Heart left ventricle (tissue), 13 donors: ENCODE results near the gene VCX2.

Source experiments
- CTCF ChIP-seq, 12 donors: fragments of 200-600 bp; sonication (generic) in 4 of 12; IDR thresholded peaks; one replicate each; pipeline versions ENCODE4 v1.5.0 to v1.8.0; 2018 to 2022; ENCODE audit warnings: antibody characterized with exemption in 12 of 12, mild to moderate bottlenecking in 5 of 12
- POLR2A ChIP-seq, 2 donors: fragments of 450-650 bp; IDR thresholded peaks; one replicate each; pipeline ENCODE4 v1.6.1; 2017; ENCODE audit warnings: antibody characterized with exemption in 2 of 2, mild to moderate bottlenecking in 2 of 2, moderate library complexity in 2 of 2
- donor health status: ischemic (EF 13 %, LVEDD 7.1; RV severe dilation, severe dysfunction).
- donor health status: DM: no; HTN: yes; CAD: no.
- donor health status: DM: no; HTN: no; CAD: no.
- donor health status: ischemic (EF 25% LVEDD 6.9; RV normal size, moderate dysfunction).
- donor health status: ischemic (EF 25% LVEDD 5.7; RV mildly dilated, moderate dysfunction).
- donor health status: ischemic (EF 35%, LVEDD 5.7; RV mildly dilated, moderate dysfunction).
- donor health status: nonischemic (EF 11% LVEDD 7.7; RV severe dilation, severe dysfunction).
- donor health status: DM: yes; HTN: yes; CAD: no.
- donor health status: PGD.
- donor health status: ischemic (EF 29% LVEDD 5.4; RV normal size, mild dysfunction).
- donor health status: nonischemic (EF 23%, LVEDD 6.1; RV moderate dilation, normal function).

- TF ChIP-seq CTCF (IDR thresholded peaks at IDR 0.05), result no peak
- TF ChIP-seq POLR2A (IDR thresholded peaks at IDR 0.05), result no peak
Observed at GRCh38 chrX:8141896-8142295, 29.2 kb downstream of the VCX2 start.
